GM12892 (cell line): ENCODE results near the gene ARMH1.

Source experiments
- DNase-seq: peaks from one replicate; pipeline ENCODE4 v3.0.0; 2011; ENCODE audit not compliant: insufficient read length
- FAIRE-seq: peaks from 2 replicates; lab custom pipeline; 2011; peaks lifted over from hg19 to GRCh38; lab: Jason Lieb, UNC
- POLR2A ChIP-seq: IDR thresholded peaks from 2 replicates; pipeline ENCODE4 v1.6.1; 2011; ENCODE audit warnings: low read depth, low read length, control low read depth
- POLR2AphosphoS5 ChIP-seq: IDR thresholded peaks from 2 replicates; pipeline ENCODE4 v1.6.1; 2011; ENCODE audit warnings: low read depth, low read length, control low read depth
- TAF1 ChIP-seq: IDR thresholded peaks from 2 replicates; pipeline ENCODE4 v1.6.1; 2011; ENCODE audit warnings: low read depth, mild to moderate bottlenecking, control low read depth, low read length, borderline replicate concordance

The ARMH1 gene

DNA sequence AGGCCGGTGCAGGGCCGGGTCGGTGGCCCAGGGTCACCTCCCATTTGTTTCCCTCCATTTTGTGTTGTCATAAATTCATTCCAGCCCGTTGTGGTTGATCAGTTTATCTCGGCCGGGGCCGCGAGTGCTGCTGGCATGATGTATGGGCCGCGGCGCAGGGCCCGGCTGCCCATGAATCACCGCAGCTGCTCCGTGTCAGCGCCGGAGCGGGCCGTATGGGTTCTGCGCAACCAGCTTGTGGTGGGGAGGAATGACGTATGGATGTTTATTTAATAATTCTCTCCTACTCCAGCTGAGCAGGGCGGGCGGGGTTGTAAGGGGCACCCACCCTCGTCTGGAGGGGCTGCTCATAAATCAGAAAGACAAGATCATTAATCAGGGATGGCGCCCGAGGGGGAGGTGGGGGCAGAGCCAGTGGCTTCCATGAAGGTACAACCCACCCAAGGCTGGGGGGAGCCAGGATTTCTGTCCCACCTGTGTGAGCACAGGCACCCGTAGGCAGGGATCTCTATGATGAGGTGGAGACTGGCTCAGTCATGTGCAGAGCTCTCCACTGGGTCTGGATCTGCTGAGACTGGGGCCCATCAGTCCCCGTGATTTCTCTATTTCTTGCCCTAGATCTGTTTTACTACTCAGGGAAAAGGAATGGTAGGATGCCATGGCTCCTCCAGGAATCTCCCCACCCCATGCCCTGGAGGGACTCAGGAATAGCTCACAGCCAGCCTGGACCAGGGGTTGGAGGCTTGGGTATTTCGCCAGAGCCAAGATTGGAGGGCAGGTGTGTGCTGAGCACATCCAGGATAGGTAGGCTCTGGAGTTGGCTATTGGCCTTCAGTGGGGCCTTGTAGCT lies 28.0 kb upstream of the ARMH1 start:
- DNase-seq (no peak), FAIRE-seq (no peak)
- no peak for TF ChIP-seq TAF1
- no peak for TF ChIP-seq POLR2AphosphoS5
- TF ChIP-seq POLR2A: no peak

DNA sequence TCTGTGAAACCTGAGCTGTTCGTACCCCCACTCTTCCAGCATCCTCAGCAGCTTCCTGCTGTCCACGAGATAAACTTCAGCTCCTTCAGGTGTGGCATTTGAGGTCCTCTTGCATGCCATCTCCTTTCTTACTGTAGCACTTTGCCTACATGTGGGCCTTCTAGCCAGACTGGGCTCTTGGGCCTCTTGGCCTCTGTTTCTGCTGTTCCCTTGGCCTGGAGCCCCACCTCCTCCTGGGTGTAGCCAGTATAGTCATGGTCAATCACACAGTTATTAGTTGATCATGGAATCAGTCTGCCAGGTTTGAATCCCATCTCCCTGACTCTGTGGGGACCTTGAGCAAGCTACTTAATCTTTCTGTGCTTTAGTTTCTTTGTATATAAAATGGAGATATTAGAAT lies 26.6 kb upstream of the ARMH1 start:
- no peak for FAIRE-seq

DNA sequence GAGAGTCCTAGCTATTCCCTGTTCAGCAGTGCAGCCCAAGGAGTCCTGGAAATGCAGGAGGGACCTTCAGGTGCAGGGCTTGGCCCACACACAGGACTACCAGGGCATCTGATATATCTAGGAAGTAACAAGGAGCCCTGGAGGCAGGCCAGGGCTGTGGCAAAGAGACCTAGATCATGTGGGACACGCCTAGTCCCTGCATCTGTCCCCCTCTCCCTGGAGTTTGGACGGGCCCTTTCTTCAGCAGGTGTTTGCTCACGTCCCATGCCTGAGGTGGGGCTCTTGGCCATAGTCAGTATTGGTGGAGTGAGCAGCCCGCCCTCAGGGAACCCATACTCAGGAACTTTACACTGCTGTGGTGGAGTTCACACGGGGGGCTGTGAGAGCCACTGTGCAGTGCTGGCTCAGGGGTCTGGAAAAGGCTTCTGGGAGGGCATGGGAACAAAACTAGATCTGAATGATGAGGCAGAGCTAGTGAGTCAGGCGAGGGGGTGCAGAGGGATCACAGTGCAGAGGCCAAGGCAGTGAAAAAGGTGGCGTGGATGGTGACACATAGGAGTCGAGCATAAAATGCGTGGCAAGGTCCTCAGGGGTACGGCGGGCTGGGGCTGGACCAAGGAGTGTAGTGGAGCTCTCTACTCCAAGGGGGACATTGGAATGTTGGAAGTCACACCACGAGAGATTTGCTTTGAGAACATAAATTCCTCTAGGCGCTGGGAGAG lies 25.8 kb upstream of the ARMH1 start:
- DNase-seq (no peak), FAIRE-seq (no peak)
- TF ChIP-seq POLR2A: 0 out of 2 replicates have a peak, but pooled peaks have one; percentile 15
- no peak for TF ChIP-seq TAF1

More for the DNA sequence above, 26.6 kb upstream of the ARMH1 start:
- DNase-seq: no peak
- TF ChIP-seq POLR2A (no peak), TAF1 (no peak), POLR2AphosphoS5 (no peak)

DNA sequence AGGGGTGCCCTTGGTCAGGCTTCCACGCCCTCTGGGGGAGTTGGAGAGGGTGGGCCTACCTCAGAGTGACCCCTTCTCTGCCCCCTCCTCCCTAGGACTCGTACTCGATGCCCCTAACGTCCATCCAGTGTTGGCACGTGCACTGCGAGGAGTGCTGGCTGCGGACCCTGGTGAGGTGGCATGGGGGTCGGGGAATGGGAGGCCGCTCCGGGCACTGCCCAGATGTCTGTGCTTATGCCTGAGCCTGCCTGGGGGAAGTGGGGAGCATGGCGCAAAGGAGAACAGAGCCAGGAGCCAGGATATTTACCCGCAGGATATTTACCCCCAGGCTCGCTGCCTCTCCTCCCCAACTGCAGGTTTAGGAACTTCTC lies 24.7 kb upstream of the ARMH1 start:
- TF ChIP-seq POLR2A (no peak), TAF1 (no peak), POLR2AphosphoS5 (no peak)
- no peak for DNase-seq
- FAIRE-seq: no peak

DNA sequence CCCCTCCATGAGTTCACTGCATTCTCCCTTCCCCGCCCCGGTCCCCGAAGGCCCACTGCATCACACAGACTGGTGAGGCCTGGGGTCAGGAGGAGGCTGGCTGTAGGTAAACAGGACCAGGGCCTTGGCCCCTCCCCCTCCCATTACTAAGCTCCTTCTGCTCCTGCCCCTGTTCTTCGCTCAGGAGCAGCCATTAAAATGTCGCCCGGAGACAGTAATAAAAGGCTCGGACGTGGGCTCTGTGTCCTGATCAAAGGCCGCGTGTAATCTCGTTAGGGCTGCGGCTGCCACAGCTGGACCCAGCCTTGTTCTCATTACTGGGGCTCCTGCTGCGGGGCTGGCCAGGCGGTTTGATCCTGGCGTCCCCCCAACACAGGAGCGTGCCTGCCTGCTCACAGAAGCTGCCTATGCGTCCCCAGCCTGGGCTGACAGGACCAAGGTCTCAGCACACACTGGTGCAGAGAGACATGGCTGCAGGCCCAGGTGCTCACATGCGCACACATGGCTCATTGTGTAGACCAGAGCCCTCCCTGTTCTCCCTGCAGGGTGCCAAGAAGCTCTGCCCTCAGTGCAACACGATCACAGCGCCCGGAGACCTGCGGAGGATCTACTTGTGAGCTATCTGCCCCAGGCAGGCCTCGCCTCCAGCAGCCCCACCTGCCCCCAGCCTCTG lies 24.2 kb upstream of the ARMH1 start:
- DNase-seq (no peak), FAIRE-seq (no peak)
- TF ChIP-seq POLR2AphosphoS5: no peak
- no peak for TF ChIP-seq TAF1
- no peak for TF ChIP-seq POLR2A

DNA sequence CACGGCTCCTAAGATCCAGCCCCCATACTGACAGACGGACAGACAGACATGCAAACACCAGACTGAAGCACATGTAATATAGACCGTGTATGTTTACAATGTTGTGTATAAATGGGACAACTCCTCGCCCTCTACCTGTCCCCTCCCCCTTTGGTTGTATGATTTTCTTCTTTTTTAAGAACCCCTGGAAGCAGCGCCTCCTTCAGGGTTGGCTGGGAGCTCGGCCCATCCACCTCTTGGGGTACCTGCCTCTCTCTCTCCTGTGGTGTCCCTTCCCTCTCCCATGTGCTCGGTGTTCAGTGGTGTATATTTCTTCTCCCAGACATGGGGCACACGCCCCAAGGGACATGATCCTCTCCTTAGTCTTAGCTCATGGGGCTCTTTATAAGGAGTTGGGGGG lies 23.4 kb upstream of the ARMH1 start:
- DNase-seq (no peak), FAIRE-seq (no peak)
- no peak for TF ChIP-seq TAF1
- no peak for TF ChIP-seq POLR2A
- TF ChIP-seq POLR2AphosphoS5: no peak

DNA sequence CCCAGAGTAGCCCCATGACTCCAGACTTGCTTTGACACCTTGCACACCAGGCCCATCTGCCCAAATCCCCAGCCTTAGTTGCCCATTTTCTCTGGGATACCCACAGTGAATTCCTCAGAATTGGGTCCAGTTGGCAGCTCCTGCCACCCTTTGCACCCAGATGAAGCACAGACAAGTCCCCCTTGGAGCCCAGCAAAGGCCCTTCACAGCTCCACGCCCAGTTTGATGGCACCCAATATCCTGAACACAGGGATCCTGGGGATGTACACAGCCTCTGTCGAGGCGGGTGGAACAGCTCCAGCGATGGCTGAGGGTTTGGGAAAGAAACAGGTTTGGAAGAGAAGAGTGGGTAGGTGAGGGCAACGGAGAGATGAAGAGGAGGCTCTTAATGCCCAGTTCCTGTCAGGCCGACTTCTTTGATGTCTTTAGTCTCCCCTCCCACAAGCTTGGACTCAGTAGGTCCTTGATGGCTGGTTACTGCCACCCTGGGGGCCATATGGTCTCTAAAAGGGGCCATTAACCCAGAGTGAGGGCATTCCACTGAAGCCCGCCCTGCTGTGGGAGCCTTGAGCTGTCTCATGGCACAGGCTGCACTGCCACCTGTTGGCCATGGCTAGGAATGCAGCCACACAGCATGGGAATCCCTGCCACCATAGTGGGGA lies 21.9 kb upstream of the ARMH1 start:
- FAIRE-seq: peak; percentile 99
- TF ChIP-seq POLR2A (no peak; the same call in 1 of the 2 replicates), POLR2AphosphoS5 (no peak), TAF1 (no peak)
- DNase-seq: peak; percentile 81

DNA sequence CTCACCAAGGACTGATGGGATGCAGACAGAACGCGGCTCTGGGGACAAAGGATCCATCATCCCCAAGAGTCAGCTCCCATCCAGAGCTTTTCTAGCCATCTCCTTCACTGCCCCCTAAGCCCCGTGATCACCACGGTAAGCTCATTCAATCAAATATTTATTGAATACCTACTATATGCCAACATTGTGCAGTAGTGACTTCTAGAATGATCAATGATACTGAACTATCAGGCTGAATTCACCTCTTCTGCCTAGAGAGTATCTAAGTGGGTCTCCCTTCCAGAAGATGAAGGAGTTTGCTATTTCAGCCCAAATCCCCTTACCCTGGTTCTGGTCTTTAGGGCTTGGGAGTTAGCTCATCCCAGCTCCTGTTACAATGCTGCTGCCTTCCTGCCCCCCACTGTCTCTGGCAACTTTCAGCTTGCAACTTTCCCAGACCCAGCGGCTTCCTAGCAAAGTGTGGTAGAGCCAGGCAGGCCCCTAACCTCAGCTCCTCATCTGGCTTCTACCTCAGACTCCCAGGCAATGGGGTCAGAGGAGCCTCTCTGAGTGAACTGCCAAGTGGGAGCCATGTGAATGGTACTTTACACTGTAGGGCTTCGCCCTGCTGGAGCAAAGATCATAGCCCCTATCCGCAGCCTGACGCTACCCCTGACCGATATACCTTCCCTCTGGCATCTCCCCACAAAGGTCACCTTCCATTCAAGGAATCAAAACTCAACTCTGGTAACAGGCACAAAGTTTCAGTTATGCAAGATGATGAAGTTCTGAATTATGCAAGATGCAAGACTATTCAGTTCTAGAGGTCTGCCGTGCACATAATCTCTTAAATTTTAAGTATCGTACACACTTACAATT lies 21.2 kb upstream of the ARMH1 start:
- FAIRE-seq (no peak), DNase-seq (no peak)

DNA sequence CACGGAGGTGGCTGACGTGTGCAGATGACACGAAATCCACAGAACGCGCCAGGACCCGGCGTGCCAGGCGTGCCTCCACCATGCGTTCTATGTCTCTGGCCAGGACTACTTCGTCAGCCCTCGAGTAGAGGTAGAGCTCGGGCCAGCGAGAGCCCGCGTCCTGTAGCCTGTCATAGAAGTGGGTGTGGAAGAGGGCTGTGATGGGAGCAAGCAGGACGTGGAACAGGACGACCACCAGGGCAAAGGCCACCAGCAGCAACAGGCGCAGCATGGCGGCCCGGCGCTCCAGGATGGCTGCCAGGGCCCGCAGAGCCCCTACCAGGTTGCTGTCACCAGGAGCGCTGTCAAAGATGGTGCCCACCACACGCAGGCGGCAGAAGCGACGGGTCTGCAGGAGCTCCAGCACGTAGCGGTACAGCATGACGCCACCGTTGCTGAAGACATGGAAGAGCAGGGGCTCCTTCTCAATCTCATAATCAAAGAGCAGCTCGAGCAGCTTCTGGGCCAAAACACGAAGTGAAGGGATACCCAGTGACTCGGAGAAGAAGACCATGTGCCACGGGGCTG lies 19.8 kb upstream of the ARMH1 start:
- DNase-seq (no peak), FAIRE-seq (no peak)
- TF ChIP-seq POLR2A: no peak
- no peak for TF ChIP-seq TAF1
- TF ChIP-seq POLR2AphosphoS5: no peak

More for the DNA sequence above, 21.2 kb upstream of the ARMH1 start:
- TF ChIP-seq POLR2A: no peak
- TF ChIP-seq POLR2AphosphoS5: no peak
- TF ChIP-seq TAF1: no peak

DNA sequence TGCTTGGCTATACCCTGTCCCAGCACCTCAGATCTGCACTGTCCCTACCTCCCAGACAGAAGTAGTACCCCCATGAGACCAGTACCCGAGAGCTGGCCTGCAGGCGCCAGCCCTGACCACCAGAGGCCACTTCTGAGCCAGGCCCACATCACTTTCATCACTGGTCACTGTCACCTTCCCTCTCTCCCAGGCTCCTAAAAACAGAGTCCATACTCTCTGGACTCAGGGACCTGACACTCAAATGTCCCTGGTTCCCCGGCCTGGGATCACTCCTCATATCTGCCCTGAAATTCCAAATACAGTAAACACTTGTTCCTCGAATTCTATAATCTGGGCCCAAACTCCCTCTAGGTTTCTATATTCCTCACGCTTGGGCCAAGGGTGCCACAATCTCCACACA lies 18.9 kb upstream of the ARMH1 start:
- no peak for TF ChIP-seq TAF1
- no peak for TF ChIP-seq POLR2AphosphoS5
- TF ChIP-seq POLR2A: no peak
- DNase-seq (no peak), FAIRE-seq (no peak)
